ENCODE data around the gene LARP1.

GRCh38 chr5:154806176-154806575 is 51.0 kb downstream of the LARP1 start:
- TF ChIP-seq POLR2A (IDR thresholded peaks at IDR 0.05) (no peak), CTCF (IDR thresholded peaks at IDR 0.05) (no peak), POLR2AphosphoS5 (IDR thresholded peaks at IDR 0.05) (no peak)

Data from prostate gland (tissue), 2 donors.